ENCODE measurements around the gene MAP3K5.

Gene MAP3K5

DNA sequence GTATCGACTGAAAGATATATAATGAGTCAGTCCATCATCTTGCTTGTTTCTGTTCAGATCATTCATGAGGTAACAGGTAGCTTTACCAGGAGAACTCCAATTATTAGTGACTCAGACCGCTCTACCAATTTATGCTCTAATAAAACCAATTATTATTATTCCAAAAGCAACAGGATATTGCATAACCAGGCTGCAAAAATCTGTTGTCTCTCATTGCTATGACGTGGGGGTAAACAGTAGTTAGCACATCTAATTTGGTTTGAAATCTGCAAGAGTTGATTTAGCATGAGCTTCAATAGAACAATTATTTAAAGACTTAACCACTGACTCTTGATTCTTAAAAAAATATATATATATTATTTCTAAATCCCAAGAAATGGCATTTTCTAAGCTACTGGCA is 151.1 kb downstream of the MAP3K5 start:
- DNase-seq = no peak

DNA sequence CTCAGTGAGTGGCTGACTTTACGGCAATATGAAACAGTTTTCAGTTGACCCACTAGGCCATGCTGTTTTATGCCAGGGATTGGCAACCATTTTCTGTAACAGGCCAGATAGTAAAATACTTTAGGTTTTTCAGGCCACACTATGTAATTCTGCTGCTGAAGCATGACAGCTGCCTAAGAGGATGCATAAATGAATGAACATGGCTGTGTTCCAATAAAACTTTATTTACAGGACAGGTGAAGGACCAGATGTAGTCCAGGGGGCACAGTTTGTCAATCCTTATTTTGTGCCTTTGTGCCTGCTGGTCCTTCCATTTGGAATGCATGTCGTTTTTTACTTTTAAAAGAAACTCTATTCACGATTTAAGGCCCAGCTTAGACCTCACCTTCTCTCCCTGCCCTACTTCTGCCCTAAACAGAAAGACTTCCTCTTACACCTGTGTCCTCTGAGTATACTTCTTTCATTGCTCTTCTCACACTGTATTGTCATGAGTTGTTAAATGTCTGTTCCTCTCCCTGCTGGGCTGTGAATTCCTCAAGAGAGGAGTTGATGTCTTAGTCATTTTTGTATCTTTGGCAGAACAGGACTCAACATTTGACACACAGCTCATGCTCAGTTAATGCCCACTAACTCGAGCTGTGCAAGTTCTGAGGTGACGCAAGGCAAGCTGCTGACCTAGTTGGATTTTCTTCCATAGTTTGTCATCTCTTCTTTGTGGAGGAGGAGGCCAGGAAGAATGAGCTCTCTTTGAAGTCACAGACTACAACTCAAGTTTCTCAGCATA is 152.0 kb downstream of the MAP3K5 start:
- no peak for DNase-seq

DNA sequence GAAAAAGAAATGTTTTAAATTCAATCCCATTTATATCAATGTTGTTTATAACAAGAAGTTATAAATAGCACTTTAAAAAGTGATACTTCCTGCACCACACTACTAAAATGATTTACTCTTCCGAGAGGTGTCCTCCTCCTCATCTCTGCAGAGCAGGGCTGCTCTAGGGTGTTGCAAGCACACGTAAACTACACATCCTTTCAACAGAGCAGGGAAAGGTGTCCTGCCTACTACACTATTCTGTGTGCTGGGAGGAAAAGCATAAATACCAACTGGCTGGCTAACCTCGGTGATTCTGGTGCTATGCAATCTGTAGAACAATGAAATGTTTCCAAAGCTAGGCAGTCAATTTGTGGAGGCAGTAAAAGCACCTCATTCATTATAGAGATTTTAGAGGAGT is 152.6 kb downstream of the MAP3K5 start:
- DNase-seq = no peak

DNA sequence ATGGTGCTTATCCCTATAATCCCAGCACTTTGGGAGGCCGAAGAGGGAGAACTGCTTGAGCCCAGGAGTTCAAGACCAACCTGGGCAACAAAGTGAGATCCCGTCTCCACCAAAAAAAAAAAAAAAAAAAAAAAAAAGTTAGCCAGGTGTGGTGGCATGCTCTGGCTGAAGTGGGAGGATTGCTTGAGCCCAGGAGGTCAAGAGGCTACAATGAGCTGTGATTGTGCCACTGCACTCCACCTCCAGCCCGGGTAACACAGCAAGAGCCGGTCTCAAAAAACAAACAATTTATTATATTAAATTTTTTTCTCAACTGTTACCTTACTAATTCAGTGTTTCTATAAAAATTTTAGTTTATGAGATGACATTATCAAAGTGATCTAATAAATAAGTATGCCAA is 156.7 kb downstream of the MAP3K5 start:
- DNase-seq = no peak

DNA sequence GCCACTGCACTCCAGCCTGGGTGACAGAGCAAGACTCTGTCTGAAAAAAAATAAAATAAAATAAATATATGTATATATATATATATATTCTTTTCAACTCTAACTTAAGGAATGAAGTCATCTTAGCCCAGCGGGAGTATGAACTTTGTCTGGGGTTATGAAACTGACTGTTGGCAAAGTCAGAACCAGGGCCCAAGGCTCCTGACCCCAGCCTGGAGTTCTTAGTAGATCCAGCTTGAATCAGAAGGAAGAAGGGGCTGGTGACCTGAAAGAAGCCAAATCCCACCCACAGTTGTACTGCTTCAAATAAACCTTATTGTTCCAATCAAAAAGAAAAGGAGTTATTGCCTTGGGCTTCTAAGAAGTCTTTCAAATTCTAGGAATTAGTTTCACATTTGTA is 158.9 kb downstream of the MAP3K5 start:
- no peak for DNase-seq

DNA sequence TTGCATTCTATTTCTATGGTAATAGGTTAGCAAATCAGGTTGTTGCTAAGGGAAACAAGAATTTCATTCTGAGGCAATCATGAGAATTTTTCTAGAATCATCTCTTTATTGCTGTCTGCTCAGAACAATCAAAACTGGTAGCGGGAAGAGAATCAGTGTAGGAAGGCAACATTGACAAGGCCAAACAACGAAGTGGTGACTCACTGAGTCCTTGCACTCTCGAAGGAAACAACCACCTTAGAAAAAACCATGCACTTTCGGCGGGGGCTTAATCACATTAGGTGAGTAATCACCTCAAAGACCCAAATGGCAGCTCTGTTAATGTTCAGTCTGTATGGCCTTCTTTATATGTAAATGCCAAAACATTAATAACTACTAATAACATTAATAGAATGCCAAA is 163.3 kb downstream of the MAP3K5 start:
- DNase-seq = no peak

DNA sequence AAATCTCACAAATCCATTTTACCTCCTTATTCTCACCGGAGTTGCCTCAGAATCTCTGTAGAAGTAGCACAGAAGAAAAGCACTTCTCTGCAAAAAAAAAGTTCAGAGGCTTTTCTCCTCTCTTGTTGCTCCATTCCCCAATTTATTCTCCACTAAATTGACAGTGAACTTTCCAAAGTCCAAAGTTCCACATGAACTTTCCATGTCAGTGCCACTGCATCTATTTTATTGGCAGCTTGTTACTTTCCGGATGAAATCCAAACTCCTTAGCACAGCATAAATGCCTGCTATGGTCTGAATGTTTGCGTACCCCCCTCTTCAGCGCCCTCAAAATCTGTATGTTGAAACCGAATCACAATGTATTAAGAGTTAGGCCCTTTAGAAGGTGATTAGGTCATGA is 165.1 kb downstream of the MAP3K5 start:
- no peak for DNase-seq

DNA sequence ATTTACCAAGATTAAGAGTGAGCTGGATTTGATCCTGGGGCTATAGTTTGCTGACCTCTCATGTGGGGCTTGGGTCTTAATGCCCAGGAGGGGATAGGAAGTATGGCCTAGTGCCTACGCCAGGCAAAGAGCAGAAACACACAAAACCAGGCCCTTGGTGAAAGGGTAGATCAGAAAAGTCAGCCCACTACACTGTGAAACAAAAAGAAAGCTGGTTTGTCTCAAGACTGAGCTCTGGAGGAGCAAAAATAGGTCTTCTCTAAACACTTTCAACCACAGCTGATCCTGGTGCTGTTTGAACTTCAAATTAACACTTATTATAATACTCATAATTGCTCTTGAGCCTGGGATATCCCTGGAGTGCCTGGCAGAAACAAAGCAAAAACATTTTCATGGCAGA is 167.0 kb downstream of the MAP3K5 start:
- DNase-seq = no peak

DNA sequence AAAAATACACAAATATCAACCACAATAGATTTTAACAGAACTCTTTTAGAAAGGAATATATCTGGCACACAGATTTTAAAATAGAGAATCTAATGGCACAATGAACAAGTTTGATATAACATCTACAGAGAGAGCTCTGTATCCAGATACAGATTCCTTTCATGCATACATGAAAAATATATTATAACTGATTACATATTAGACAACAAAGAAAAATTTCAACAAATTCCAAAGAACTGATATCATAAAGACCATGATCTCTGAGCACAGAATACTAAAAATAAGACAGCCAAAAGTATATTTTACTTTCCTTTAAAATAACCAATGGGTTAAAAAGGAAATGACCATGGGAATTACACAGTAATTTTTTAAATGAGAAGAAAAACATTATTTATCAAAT is 167.9 kb downstream of the MAP3K5 start:
- DNase-seq = no peak

DNA sequence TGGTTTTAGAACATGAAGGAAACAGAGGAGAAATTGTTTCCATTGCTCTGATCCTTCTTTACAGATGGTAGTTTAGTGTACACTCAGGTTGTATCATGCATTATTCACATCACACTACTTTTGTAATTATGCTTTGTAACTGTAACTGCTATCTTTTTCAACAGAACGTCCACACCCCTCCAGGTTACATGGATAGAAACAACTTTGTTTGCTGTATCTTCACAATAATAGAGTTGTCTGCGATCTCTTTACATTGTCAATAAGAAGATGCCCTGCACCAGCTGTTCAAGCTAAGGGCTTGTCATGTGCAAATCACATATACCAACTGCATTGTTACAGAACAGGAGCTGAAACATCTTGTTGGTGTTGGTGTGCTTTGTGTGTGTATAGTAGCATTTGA is 174.2 kb downstream of the MAP3K5 start:
- no peak for DNase-seq

DNA sequence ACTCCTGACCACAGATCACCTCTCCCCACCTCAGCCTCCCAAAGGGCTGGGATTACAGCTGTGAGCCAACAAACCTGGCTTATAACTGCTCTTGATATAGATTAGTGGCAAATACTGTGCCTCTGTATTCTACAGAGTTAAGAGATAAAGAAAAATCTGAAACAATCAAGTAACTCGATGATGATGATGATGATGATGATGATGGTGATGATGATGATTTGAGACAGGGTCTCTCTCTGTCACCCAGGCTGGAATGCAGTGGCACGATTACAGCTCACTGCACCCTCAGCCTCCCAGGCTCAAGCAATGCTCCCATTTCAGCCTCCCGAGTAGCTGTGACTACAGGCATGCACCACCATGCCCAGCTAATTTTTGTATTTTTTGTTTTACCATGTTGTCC is 175.8 kb downstream of the MAP3K5 start:
- no peak for DNase-seq

DNA sequence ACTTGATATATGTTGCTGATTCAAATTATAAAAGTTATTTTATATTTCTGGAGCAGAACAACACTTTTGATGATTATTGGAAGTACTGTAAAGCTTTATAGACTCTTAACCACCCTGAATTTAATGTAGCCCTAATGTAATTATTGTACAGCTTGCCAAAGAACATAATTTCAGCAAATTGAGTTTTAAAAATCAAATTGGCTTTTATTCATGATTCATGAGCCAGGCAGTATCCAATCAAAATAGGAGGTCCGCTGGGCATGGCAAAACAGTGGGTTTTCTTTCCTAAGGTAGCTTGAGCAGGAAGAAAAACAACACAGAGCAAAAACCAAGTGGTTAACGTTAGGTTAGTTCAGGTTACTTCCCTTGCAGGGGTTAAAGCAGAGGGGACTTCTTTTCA is 177.3 kb downstream of the MAP3K5 start:
- DNase-seq = no peak

DNA sequence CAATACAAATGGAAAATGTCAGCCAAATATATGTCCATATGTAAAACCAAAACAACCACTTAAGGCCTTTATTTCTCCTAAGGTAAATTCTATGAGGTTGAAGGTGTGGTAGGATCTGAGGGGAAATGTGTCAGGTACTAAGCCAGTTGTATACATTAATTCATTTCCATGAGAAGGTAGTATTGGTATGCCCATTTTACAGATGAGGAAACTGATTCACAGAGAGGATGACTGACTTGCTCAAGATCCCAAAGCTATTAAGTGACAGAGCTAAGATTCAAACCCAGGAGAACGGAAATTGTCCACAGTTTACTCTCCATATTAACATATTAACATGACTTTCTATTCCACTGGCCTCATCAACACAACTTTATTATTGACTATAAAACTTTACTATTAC is 177.9 kb downstream of the MAP3K5 start:
- no peak for DNase-seq

DNA sequence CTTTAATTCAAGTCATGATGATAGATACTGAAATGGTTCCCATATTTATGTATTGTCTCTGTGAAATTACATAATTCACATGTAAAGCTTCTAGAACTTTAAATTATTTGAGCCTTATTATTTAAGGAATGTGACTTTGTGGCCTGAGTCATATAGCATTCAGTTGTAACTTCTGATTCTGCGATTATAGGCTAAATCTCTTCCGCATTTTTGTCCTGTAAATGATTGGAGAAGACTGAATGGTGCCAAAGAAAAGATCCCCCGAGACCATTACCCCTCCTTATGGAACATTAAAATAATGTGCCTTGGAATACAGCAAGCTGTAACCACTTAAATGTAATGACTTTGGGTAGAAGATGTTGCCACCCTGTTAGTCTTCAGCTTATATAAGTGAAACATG is 178.8 kb downstream of the MAP3K5 start:
- DNase-seq = no peak

DNA sequence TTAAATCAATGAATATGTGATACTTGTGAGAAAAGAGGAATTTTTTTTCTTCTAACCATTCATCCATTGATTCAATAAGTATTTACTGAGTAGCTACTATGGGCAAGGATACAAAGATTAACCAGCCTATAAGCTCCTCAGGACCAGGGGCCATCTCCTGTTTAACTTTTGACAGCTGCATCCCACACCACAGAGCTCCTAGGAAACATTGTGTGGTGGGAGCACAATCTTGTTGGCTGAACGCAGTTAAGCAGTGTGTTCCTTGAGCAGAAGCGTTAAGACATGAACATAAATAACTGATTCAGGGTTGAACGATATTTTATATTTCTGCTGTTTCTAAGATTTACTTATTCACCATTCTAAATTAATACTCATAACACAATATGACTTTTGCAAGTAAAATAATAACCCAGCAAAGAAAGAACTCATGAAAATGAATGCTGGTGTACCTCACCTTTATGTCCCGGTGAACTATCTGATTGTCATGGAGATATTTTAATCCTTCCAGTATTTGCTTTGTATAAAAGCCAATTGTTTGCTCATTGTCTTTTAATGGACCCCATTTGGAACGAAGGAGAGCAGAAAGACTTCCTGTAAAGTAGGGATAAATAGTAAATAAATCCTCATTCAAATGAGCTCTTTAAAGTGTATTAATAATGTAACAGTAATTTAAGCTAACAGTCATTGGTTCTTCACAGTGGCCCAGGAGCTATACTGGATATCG is 179.4 kb downstream of the MAP3K5 start:
- no peak for DNase-seq

DNA sequence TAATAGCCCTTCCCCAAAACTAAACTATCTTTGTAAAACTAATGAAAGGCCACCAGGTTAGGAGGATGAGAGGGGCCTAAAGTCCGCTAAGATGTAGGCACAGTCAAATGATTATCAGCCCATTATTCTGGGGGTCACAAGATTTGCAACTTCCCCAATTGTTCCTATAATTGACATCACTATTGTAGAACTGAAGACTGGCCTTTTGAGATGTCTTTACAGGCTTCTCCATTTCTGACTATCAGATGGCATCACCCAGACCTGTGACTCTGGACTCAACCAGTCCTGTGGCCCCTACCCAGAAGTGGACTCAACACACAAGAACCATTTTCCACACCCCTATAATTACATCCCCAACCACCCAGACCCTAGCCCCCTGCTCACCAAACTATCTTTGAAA is 180.5 kb downstream of the MAP3K5 start:
- DNase-seq = no peak

DNA sequence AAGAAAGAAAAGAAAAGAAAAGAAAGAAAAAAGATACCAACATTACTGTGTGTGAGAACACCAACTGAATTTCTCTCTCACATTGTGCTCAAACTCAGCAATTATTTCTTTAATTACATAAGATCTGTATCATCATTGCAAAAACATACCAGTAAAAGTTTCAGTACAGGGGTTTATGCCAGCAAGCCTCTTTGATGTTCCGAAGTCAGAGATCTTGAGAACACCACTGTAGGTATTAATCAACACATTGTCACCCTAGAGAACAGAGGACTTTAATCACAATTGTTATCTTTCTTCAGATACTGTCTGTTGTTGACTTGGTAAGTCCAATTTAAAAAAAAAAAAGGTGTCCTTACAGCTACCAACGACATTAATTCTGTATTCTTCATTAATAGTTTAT is 181.1 kb downstream of the MAP3K5 start:
- no peak for DNase-seq

DNA sequence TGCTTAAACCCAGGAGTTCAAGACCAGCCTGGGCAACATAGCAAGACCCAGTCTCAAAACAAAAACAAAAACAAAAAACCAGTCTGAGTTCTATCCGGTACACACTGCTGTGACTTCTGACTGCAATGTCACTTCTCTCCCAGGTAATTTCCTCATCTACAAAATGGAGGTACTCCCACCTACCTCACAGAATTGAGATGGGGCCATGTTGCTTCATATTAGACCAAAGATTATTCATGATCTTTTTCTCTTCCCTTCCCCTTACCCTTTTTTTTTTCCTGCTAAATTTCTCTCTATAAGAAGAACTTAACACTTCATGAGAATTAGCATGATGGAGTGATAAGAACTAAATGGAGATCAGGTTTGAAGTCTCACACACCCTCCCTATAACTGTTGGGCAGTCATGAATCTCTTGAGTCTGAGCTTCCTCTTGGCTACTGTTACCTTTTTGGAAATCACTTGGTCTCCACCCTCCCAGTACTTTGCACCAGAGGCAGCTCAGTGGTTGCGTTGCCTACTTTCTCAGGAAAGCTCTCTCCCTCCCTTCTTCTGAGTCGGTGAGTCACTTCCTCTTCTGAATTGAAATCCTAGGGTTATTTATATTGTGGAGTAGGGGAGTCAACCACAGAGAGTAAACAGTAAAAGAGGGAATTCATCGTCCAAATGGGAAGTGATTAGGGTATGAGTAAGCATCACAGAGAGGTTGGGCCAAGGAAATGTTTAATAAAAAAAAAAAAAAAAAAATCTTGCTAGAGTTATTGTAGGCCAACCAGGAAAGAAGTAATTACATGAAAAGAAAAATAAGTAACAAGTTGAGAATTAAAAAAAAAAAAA is 182.2 kb downstream of the MAP3K5 start:
- no peak for DNase-seq

DNA sequence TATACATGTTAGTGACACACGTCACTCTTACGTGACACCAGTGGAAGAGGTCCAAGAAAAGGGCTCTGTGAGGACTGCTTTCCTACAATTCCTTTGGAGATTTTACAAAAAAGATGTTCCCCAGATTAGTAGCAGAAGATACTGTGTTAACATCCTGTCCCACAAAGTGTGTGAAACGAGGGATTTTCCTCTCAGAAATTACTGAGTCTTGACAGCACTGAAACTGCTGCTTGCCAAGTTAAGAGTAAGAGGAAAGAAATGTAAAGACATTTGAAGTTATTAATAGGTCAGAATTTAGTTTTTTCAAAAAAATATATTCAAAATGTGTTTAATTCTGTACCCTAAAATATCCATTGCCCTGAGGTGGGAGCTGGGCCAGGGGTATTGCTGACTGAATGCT is 183.3 kb downstream of the MAP3K5 start:
- no peak for DNase-seq

DNA sequence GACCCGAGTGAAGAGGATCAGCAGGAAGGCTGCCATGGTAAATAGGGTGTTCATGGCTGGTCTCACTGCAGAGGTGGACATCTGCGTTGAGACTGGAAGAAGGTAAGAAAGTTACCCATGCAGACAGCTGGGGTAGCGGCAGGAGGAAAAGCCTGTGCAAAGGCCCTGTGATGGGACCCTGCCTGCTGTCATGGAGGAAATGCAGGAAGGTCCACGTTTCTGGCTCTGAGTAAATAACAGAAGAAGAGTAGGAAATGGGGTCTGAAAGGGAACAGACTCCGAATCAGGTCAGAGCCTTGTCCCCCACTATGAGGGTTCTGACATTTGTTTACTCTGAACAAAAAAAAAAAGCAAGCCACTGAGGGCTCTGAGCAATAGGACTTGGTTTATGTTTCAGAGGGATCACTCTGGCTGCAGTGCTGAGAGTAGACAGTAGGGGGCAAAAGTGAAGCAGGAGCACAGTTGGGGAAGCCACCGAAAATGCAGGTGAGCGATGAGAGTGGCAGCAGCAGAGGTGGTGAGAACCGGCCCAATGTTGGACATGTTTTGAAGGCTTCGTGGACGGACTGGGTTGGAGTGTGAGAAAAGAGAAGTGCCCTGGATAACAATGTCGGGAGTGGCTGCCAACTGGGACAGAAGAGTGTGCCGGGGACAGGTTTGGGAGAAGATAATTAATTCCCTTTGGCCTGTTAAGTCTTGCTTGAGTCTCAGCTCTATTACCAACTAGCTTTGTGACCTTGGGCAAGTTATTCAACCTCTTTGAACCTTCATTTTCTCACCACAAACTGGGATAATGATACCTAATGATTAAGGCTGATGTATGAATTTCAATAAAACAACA is 184.1 kb downstream of the MAP3K5 start:
- DNase-seq = peak; percentile 10 to 23

DNA sequence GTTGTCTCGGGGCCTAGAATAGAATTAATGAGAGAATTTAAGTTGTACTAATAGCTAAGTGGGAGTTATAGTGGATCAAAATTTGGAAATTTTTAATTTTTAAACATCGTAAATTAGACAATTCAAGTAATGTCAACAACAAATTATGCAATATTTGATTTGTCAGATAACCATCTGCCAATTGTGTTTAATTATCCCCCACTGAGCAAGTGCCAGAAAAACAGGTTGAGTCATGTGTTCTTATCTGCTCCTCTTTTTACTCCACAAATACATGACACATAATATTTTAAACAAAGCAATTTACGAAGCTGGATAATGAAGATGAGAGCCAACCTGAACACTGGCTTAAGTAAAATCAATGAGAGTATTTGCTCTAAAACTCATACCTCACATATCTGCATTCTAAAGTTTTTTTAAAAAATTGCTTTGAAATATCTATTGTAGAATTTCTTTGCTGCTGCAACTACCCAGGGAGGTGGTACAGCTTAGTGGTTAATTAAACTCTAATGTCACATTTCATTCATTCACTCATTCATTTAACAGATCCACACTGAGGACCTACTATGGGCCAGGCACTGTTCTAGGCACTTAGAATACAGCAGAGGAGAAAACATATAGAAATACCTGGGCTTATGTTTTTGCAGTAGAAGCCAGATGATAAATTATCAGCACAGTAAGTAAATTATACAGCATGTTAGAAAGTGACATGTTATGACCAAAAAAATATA is 184.9 kb downstream of the MAP3K5 start:
- DNase-seq = no peak

DNA sequence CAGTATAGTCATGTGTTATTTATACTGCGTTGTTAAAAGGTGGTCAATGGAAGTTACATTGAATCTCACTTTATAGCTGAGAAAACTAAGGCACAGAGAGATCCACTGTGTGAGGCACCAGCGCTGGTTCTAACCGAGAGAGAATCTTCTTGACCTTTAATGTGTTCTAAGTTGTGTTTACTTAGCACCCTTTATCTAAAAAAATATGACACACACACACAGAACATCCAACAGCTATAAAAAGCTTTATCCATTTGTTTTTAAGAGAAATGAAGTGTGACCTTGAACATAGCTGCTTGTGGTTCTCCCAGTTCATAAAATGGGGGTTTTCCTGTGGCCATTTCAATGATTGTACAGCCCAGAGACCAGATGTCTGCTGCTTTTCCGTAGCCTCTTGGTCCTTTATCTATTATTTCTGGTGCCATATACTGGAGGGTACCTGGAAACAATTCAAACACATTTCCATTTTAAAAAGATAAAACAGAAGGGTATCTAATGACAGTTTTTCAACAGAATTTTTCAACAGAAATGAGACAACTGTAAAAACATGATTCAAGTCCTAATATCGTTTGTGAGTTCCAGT is 187.3 kb downstream of the MAP3K5 start:
- DNase-seq = no peak

Measured in cerebellar nuclear complex (tissue), 1 donor.